ENCODE measurements around the gene SCYGR2.

- TF ChIP-seq EZH2phosphoT487 (IDR thresholded peaks at IDR 0.05; ENCODE audit: borderline replicate concordance, low read length) (no peak), CTCF (conservative IDR thresholded peaks at IDR 0.05; ENCODE audit: low read depth, low read length) (no peak)
These were observed 21.9 kb upstream of the SCYGR2 start for GRCh38 chr2:227576812-227577211.
